Esophagus muscularis mucosa (tissue), 4 donors: ENCODE results near the gene RBM15. TPM values are rescaled to one million over a fixed set of nuclear protein-coding genes. Genes with fewer than 3 reads are reported as not detected.

Experiments
- DNase-seq: peaks from one replicate; pipeline ENCODE4 v3.0.0-alpha.2; 2017; ENCODE audit errors: extremely low spot score
- H3K27ac ChIP-seq, 4 donors: fragments of 200-600 bp; sonication (generic); replicated peaks in 1 of 4; 1 replicate in 3 of 4; 2 replicates in 1 of 4; pipeline ENCODE4 v1.5.1; 2016 to 2019; ENCODE audit warnings: mild to moderate bottlenecking in 1 of 4
- H3K27me3 ChIP-seq, 4 donors: fragments of 200-600 bp; sonication (generic); one replicate each; pipeline versions ENCODE4 v1.5.1 to v1.6.0; 2016 to 2019
- H3K36me3 ChIP-seq, 4 donors: fragments of 200-600 bp; sonication (generic); one replicate each; pipeline ENCODE4 v1.5.1; 2016 to 2019
- H3K4me1 ChIP-seq, 4 donors: fragments of 200-600 bp; sonication (generic); one replicate each; pipeline ENCODE4 v1.5.1; 2016 to 2019
- H3K4me3 ChIP-seq, 4 donors: fragments of 200-600 bp; sonication (generic); 1 replicate in 2 of 4; 2 replicates in 2 of 4; pipeline ENCODE4 v1.5.1; 2016 to 2019; ENCODE audit warnings: mild to moderate bottlenecking in 4 of 4, moderate library complexity in 1 of 4
- H3K9me3 ChIP-seq, 4 donors: fragments of 200-600 bp; sonication (generic); 1 replicate in 3 of 4; 2 replicates in 1 of 4; pipeline ENCODE4 v1.5.1; 2016 to 2019
- EP300 ChIP-seq: sonication (generic); formaldehyde crosslinking; IDR thresholded peaks from one replicate; pipeline ENCODE4 v1.6.1; 2017; ENCODE audit warnings: antibody characterized with exemption
- POLR2A ChIP-seq: fragments of 450-650 bp; IDR thresholded peaks from one replicate; pipeline ENCODE4 v1.6.1; 2017; ENCODE audit warnings: antibody characterized with exemption, moderate library complexity, mild to moderate bottlenecking, low read depth
- POLR2AphosphoS5 ChIP-seq, 2 donors: sonication (generic); formaldehyde crosslinking; IDR thresholded peaks; one replicate each; pipeline ENCODE4 v1.6.1; 2017; ENCODE audit warnings: antibody characterized with exemption in 2 of 2
- WGBS: methylation state at CpG from one replicate; pipeline ENCODE4 v1.1.5; 2018; 5-methylcytosine and 5-hydroxymethylcytosine counted together
- intact Hi-C: fragments of 100-400 bp; cut with DNase I; formaldehyde crosslinking; loops from one replicate; pipeline ENCODE4 v1.15.1; 2023
- total RNA-seq, 4 donors: library from RNA; depleted of rRNA; stranded (reverse); fragments of >200 nt; gene quantifications; one replicate each; pipeline versions ENCODE4 v1.1.0 to v1.2.1, GENCODE V29; 2016
- TF ChIP-seq, protein P1 (sequence below), 3 experiments: fragments of 200-600 bp in 2 of 3; fragments of 450-650 bp in 1 of 3; sonication (generic) in 2 of 3; IDR thresholded peaks; one replicate each; pipeline ENCODE4 v1.5.1; 2017 to 2019; ENCODE audit warnings: antibody characterized with exemption in 3 of 3, mild to moderate bottlenecking in 2 of 3, moderate library complexity in 1 of 3

RBM15 gene
- total RNA-seq, 4 donors from 2014 or later = 20.6 to 26.6 (median 24.2) TPM

DNA sequence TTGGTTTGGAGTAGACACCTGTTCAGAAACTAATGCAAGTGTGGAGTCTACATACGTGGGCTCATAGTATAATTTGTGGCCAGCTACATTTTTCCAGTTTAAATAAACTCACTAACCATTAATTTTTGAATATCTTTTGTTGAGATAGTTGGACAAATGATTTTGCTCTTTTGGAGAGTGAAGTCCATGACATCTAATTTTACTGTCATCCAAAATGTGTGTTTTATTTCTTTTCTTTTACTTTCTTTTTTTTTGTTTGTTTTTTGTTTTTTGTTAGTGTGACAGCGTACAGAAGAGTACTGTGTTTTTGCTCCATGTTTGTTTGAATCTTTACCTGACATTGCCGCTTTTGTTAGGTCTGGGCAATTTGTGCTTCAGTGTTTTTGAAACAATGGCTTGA lies 5.0 kb downstream of the RBM15 start:
- H3K9me3 ChIP-seq = no peaks in the 10 kb centered on the region
- peaks cover 0 to 50% (median 33%) of the 10 kb centered on the region in 4 donors for H3K36me3 ChIP-seq
- H3K4me3 ChIP-seq = peak overlapping the region in 1 of 4 donors; percentile 8
- 70% methylated on average over 3 of the region's 3 CpGs for WGBS
- TF ChIP-seq POLR2AphosphoS5 (IDR thresholded peaks at IDR 0.05) (no peak), EP300 (no peak), POLR2A (no peak)
- TF ChIP-seq, protein P1, sequence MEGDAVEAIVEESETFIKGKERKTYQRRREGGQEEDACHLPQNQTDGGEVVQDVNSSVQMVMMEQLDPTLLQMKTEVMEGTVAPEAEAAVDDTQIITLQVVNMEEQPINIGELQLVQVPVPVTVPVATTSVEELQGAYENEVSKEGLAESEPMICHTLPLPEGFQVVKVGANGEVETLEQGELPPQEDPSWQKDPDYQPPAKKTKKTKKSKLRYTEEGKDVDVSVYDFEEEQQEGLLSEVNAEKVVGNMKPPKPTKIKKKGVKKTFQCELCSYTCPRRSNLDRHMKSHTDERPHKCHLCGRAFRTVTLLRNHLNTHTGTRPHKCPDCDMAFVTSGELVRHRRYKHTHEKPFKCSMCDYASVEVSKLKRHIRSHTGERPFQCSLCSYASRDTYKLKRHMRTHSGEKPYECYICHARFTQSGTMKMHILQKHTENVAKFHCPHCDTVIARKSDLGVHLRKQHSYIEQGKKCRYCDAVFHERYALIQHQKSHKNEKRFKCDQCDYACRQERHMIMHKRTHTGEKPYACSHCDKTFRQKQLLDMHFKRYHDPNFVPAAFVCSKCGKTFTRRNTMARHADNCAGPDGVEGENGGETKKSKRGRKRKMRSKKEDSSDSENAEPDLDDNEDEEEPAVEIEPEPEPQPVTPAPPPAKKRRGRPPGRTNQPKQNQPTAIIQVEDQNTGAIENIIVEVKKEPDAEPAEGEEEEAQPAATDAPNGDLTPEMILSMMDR (IDR thresholded peaks at IDR 0.05) = no peak
- DNase-seq = no peak
- no peaks in the 10 kb centered on the region for H3K27me3 ChIP-seq
- H3K27ac ChIP-seq = no peak overlapping the region
- H3K4me1 ChIP-seq = peaks cover 71 to 93% (median 92%) of the 10 kb centered on the region in 4 donors
- intact Hi-C loops = loop anchor here (5.0 kb wide), 2 partner anchors 48 to 63 kb away; partner anchors contain the start of genes LAMTOR5 and SLC16A4

DNA sequence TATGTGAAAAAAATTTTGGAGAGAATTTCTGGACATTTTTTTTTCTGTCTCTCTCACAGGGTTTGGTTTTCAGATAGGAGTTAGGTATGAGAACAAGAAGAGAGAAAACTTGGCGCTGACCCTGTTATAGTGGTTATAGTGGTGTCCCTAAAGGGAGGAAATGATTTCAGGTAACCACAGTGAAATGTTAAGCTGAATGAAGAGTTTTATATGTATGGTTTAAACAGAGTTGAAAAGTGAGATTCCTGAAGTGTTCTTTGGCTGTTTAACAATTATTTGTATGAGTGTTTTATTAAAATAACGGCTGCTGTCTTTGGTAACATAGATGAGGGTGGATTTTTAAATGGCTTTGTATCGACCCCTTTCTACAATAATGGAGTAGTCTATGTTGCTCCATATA lies 6.3 kb downstream of the RBM15 start:
- Histone ChIP-seq H3K4me1 (peaks cover 70 to 100% (median 98%) of the 10 kb centered on the region in 4 donors), H3K9me3 (no peaks in the 10 kb centered on the region), H3K27me3 (no peaks in the 10 kb centered on the region), H3K27ac (no peak overlapping the region), H3K4me3 (no peak overlapping the region), H3K36me3 (peaks cover 0 to 47% (median 33%) of the 10 kb centered on the region in 4 donors)
- 83% methylated on average over 3 of the region's 3 CpGs for WGBS
- TF ChIP-seq EP300 (no peak), POLR2AphosphoS5 (IDR thresholded peaks at IDR 0.05) (no peak), POLR2A (no peak)
- TF ChIP-seq, protein P1 (IDR thresholded peaks at IDR 0.05) = no peak
- intact Hi-C loops = no loop called here
- DNase-seq = no peak

DNA sequence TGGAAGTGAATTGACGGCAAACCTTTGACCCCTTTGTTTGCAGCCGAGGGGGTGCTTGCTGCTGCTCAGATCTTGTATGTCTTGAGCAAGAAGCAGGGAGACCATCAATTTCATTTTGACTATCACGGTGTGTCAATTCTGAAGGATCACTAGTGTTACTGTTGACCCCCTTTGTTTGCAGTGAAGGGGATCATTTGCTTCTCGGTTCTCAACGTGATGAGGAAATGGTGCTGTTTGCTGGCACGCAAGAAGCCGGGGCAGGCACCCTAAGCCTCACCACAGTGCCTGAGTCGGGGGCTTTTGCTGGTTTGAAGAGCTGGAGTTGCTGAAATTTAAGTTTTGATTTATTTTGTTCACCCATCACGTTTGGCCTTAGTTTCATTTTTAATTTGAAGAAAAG lies 7.5 kb downstream of the RBM15 start:
- Histone ChIP-seq H3K27me3 (no peaks in the 10 kb centered on the region), H3K4me1 (peaks cover 58 to 100% (median 98%) of the 10 kb centered on the region in 4 donors), H3K36me3 (peaks cover 0 to 35% (median 22%) of the 10 kb centered on the region in 4 donors), H3K27ac (no peak overlapping the region), H3K4me3 (no peak overlapping the region), H3K9me3 (no peaks in the 10 kb centered on the region)
- intact Hi-C loops = no loop called here
- no peak for DNase-seq
- WGBS = 59% methylated on average over 9 of the region's 9 CpGs
- TF ChIP-seq EP300 = no peak
- no peak for TF ChIP-seq POLR2A
- TF ChIP-seq, protein P1 (IDR thresholded peaks at IDR 0.05) = no peak
- TF ChIP-seq POLR2AphosphoS5 (IDR thresholded peaks at IDR 0.05) = no peak

DNA sequence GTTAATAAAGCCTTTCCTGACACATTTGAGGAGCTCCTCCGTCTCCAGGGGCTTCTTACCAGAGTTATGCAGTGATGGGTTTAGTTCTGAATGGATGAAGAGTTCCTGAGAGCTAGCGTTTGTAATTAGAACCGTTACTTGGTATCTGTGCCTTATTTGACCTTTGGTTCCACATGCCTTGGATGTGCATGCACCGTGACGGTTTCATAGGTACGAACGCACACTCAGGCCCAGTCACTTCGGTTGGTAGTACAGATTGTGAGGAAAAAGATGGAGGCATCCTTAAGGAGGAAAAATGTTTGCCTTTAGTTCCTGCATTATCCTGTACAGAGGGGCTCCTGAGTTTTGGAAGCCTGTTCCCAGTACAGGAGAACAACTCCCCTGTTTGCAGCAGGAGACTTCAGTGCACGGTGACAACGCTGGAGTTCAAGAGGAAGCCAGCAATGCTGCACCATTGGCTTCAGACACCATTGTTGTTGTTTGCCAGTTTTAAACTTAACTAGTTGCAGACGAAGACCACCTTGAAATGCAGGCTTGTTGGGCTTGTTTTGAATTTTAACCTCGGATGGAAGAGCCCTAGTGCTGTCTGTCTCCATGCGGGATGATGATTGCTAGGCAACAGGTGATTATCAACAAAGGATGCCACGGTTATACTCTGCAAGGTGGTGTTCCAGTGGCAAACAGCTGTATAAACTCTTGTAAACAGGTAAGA lies 8.2 kb downstream of the RBM15 start:
- WGBS = 70% methylated on average over 12 of the region's 14 CpGs
- H3K9me3 ChIP-seq = no peaks in the 10 kb centered on the region
- H3K4me1 ChIP-seq = peaks cover 51 to 98% (median 93%) of the 10 kb centered on the region in 4 donors
- intact Hi-C loops = no loop called here
- no peak for DNase-seq
- peaks cover 0 to 28% (median 17%) of the 10 kb centered on the region in 4 donors for H3K36me3 ChIP-seq
- no peak for TF ChIP-seq POLR2A
- no peak for TF ChIP-seq POLR2AphosphoS5 (IDR thresholded peaks at IDR 0.05)
- TF ChIP-seq, protein P1 (IDR thresholded peaks at IDR 0.05) = no peak
- TF ChIP-seq EP300 = no peak
- H3K27me3 ChIP-seq = no peaks in the 10 kb centered on the region
- no peak overlapping the region for H3K4me3 ChIP-seq
- no peak overlapping the region for H3K27ac ChIP-seq
